ENCODE results near the gene RNF103.
"Not testable (repeated sequence)": the region's sequence is repeated elsewhere in the genome, so short reads cannot be mapped to it uniquely, and the experiment has no call there.

The RNF103 gene

GRCh38 chr2:86623494-86624266 lies at the start of gene RNF103:
RNF103 (minus strand) TSS chr2:86623865; CDS start chr2:86622886, 979 bp downstream.
- DNase-seq (ENCODE audit: low read depth in 3 of 3), result peak; percentile 87 to 95 (median 89)

DNA sequence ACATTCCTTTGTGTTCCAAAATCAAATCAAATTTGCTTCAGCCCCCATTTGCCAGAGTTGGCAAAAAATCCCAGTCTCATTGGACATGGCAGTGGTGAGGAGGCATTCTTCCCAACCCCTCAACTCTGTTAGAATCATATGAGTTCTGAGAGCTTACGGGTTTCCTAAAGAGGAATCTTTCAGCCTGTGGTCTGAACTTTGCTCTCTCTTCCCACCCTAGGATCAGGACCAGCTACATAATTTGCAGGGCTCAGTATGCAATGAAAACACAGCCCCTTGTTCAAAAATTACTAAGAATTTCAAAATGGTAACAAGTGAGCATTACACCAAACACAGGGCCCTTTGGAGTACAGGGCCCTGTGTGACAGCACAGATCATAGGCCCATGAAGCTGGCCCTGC lies 49.3 kb upstream of the RNF103 start:
- DNase-seq (ENCODE audit: low read depth in 3 of 3), result no peak

DNA sequence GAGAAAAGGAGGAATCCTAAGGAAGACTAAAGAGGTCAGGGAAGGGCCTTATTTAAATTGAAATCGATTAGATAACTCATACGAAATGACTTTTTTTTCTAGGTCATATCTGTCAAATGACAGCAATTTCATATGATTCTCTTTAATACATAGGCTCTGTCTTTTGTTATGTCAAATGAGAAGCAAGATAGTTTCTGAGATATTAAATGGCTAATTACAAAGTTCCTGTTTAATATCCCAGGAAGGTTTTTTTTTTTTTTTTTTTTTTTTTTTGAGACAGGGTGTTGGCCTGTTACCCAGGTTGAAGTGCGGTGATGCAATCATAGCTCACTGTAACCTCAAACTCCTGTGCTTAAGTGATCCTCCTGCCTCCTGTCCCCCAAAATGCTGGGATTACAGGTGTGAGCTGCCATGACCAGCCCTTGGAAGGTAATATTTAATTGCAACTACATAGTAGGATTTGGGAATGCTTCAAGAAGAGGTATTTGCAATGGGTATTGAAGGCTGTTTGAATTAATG lies 48.4 kb upstream of the RNF103 start:
- DNase-seq (ENCODE audit: low read depth in 3 of 3), result no peak

DNA sequence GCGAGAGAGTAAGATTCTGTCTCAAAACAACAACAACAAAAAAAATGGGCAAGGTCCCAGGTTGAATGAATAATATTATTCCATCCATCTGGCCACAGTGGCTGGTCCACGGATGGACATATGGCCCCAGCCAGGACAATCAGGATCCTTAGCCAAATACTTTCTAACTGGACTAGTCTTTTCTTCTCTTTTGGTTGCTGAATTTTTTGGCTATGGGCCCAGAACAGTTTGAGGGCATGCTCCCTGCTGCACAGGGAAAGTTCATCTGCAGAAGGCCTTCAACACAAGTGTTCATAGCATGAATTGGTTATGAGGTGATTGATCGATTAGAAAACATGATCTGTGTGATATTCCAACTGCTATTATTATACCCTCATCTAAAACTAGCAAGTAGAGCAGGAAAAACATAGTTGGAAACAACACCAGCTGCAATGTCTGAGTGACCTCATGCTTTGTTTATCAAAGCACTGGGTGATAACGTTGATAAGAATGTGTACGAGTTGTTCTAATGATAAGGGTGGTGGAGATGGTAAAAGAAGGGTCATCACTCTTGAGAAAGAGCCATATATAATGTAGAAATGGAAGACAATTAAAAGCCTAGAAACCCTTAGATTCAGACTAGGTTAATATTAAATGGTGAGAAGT lies 47.8 kb upstream of the RNF103 start:
- no peak for DNase-seq (ENCODE audit: low read depth in 3 of 3)

DNA sequence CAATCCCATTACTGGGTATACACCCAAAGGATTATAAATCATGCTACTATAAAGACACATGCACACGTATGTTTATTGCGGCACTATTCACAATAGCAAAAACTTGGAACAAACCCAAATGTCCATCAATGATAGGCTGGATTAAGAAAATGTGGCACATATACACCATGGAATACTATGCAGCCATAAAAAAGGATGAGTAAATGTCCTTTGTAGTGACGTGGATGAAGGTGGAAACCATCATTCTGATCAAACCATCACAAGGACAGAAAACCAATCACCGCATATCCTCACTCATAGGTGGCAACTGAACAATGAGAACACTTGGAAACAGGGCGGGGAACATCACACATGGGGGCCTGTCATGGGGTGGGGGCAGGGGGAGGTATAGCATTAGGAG lies 45.7 kb upstream of the RNF103 start:
- not testable (repeated sequence) for DNase-seq (ENCODE audit: low read depth in 3 of 3)

GRCh38 chr2:86661333-86661732 lies 37.7 kb upstream of the RNF103 start:
- DNase-seq (ENCODE audit: low read depth in 3 of 3), result no peak

DNA sequence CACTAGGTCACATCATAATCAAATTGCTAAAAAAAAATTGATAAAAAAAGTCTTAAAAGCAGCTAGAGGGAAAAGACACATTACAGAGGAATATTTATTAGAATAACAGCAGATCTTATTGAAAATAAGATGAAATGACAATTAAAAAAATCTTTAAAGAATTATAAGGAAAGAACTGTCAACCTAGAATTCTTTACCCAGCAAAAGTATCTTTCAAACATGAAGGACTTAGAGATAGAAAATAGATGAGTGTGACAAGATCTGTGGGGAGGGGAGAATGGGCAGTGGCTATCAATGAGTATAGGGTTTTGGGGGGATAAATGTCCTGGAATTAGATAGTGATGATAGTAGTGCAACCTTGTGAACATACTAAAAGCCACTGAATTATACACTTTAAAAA lies 26.5 kb upstream of the RNF103 start:
- DNase-seq (ENCODE audit: low read depth in 3 of 3), result no peak

- no peak for DNase-seq (ENCODE audit: low read depth in 3 of 3)
Measured at GRCh38 chr2:86649119-86649947, 25.7 kb upstream of the RNF103 start.

- DNase-seq (ENCODE audit: low read depth in 3 of 3), result no peak
Measured at GRCh38 chr2:86648681-86649080, 25.0 kb upstream of the RNF103 start.

- no peak for DNase-seq (ENCODE audit: low read depth in 3 of 3)
Measured at GRCh38 chr2:86646865-86647264, 23.2 kb upstream of the RNF103 start.

DNA sequence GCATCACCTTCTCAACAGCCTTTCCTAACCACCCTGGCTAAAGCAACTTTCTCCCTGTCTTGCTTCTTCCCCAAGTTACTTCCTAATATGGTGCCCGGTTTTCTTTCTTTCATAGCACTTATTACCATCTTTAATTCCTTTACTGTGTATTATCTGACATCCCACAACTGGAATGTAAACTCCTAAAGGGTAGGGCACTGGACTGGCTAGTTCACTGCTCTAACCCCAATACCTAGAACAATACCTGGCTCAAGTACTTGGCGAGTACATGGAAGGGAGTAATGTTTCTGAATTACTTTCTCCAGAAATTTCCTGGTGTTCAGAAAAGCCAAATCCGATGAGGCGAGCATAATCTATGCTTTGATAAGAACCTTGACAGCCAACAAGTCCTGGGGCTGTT lies 22.7 kb upstream of the RNF103 start:
- DNase-seq (ENCODE audit: low read depth in 3 of 3), result no peak

- no peak for DNase-seq (ENCODE audit: low read depth in 3 of 3)
Measured at GRCh38 chr2:86645752-86646151, 22.1 kb upstream of the RNF103 start.

DNA sequence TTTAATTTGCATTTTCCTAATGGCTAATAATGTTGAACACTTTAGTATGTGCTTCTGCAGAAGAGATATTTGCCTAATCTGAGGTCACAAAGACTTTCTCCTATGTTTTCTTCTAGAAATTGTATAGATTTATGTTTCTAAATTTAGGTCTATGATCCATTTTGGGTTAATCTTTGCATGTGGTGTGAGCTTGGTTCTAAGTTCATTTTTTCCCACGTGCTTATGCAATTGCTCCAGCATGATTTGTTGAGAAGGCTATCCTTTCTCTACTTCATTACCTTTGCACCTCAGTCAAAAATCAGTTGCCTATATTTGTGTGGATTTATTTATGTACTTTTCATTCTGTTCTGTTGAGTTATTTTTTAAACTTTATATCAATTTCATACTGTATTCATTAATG lies 15.0 kb upstream of the RNF103 start:
- no peak for DNase-seq (ENCODE audit: low read depth in 3 of 3)

- DNase-seq (ENCODE audit: low read depth in 3 of 3), result no peak
Measured at GRCh38 chr2:86636842-86637241, 13.2 kb upstream of the RNF103 start.

DNA sequence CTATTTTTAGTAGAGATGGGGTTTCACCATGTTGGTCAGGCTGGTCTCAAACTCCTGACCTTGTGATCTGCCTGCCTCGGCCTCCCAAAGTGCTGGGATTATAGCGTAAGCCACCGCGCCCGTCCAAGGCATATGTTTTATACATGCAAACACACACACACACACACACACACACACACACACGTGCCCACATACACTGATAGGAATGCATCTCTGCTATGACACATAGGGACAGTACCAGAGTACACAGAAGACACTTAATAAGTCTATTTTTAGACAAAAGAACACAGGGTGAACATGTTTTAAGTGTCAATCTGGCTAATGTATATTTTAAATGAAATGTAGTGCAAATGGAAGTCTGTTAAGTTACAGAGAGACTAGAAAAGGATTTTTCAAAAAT lies 10.7 kb upstream of the RNF103 start:
- no peak for DNase-seq (ENCODE audit: low read depth in 3 of 3)

GRCh38 chr2:86633155-86633651 lies 9.5 kb upstream of the RNF103 start:
- DNase-seq (ENCODE audit: low read depth in 3 of 3), result no peak

GRCh38 chr2:86632672-86633071 lies 9.0 kb upstream of the RNF103 start:
- no peak for DNase-seq (ENCODE audit: low read depth in 3 of 3)

GRCh38 chr2:86631846-86632485 lies 8.3 kb upstream of the RNF103 start:
- DNase-seq (ENCODE audit: low read depth in 3 of 3), result no peak

GRCh38 chr2:86628091-86628522 lies 4.4 kb upstream of the RNF103 start:
- no peak for DNase-seq (ENCODE audit: low read depth in 3 of 3)

GRCh38 chr2:86627550-86627949 lies 3.9 kb upstream of the RNF103 start:
- no peak for DNase-seq (ENCODE audit: low read depth in 3 of 3)

- DNase-seq (ENCODE audit: low read depth in 3 of 3), result no peak
Measured at GRCh38 chr2:86625096-86625495, 1.4 kb upstream of the RNF103 start.

GRCh38 chr2:86624267-86624547 lies 542 bp upstream of the RNF103 start:
- DNase-seq (ENCODE audit: low read depth in 3 of 3), result peak in 1 of 3 experiments; percentile 1

All from stimulated activated CD4-positive, alpha-beta T cell treated with anti-CD3 and anti-CD28 coated beads, TNF-alpha, amount 100 ng/mL, for 4 hours (primary cell).